Stimulated activated CD8-positive, alpha-beta memory T cell treated with anti-CD3 and anti-CD28 coated beads, Interleukin-4, amount 100 ng/mL, for 24 hours (primary cell): ENCODE data around the gene ELF5.

Experiments
- DNase-seq: peaks from one replicate; pipeline ENCODE4 v3.0.0-alpha.2; 2020; ENCODE audit warnings: low read depth

Gene ELF5

DNA sequence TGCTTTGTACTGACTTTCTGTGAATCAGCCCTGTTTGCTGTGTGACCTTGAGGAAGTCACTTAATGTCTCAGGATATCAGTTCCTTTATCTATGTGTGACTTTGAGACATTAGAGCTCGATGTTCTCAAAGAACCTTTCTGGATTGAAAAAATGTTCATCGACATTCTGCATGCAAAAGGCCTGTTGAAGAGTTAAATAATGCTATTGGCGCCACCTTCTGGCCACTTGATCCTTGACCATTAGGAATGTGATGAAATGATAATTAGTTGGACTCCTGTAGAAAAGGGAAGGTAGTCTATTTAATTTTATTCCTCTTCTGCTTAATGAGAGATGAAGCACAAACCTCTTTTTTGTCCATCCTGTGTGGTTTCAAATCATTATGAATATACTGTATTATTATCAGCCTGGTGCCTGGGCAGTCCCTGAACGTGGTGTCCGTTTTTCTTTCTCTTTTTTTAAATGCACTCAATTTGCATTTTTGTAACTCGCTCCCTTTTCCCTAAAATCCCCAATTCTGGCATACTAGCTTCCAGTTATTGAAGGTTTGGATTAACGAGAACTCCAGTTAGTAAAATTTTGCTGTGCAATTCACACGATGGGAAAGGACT lies 20.7 kb downstream of the ELF5 start:
- peak; percentile 11 for DNase-seq

DNA sequence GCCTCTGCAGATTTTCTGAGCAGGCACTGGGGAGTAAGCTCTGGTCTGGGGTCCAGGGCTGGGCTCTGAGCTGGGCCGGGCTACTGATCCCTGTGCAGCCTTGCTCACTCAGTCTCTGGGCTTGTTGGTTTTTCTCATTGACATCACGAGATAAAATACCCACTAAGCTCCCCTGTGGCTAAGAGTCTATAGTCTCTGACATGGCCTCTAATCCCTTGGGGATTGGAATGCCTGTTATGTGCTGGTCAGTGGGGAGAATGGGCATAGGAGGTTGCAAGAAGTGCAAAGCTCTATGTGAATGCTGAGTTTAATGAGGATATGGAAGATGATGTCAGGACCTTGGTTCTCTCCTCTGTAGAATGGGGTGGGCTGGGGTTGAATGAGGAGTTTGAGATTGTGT lies 23.3 kb downstream of the ELF5 start:
- no peak for DNase-seq

DNA sequence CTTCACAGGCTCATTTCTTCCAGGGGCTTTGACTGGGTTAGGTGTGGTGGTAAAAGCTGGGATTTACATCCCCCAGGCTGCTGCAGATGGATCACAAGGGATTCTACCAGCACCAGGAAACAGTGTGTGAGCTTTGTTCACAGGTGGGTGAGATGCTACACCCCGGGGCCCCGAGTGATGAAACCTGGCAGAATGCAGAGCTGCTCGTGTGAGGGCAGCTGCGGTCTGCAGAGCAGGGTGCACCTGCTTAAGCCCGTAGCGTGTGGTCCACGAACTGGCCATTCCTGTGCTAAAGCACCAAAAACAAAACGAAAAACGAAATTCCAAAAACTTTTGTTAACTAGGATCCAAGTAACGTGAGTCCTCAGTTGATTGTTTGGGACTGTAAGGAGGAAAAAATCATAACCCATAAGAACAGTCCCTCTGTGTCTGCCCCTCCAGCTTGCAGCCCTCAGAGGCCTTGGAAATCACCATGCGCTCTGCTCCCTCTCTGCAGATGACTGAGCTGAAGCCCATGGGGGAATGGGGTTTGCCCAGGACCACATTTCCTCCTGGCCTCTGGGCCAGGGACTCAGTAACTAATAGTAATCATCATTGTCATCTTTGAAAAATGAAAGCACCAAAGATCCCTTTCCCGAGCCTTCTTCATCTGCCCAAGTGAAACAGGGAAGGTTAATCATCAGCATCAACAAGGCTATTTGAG lies 24.6 kb downstream of the ELF5 start:
- no peak for DNase-seq

DNA sequence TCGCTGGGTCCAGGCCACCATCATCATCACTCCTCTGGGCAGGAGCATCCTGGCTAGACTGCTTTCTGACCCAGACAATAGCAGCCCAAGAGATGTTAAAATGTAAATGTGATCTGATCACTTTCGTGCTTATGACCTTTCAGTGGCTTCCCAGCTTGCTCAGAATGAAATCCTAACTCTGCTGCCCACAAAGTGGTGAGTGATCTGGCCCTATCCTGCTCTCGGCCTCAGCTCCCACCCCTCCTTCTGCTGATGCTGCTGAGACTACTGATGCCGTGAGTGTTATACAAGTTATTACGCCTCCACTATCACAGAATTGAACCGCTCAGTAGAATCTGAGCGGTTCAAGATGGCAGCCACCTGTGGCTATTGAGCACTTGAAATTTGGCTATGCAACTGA lies 26.2 kb downstream of the ELF5 start:
- no peak for DNase-seq

DNA sequence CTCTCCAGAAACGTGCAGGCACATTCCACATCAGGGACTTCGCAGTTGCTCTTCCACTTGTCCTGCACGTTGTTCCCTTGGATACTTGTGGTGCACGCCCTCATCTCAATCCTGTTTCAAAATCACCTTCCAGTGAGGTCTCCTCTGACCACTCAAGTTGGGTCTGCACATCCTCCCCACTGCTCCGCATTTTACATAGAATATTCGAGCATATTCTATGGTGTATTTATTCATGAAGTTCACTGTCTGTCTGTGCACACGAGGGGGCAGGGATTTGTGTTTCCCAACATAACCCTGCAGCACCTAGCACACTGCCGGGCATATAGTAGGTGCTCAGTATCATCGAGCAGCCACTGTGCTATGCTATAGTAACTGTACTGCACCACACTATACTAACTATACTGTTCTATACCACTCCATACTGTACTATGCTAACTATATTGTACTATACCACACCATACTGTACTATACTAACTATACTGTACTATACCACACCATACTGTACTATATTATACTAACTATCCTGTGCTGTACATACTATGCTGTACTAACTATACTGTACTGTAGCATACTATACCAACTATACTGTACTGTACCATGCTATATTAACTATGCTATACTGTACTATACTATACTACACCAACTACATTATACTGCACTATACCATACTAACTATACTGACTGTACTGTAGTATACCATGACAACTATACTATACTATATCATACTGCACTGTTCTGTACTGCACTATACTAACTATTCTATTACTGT lies 30.3 kb downstream of the ELF5 start:
- DNase-seq = no peak

DNA sequence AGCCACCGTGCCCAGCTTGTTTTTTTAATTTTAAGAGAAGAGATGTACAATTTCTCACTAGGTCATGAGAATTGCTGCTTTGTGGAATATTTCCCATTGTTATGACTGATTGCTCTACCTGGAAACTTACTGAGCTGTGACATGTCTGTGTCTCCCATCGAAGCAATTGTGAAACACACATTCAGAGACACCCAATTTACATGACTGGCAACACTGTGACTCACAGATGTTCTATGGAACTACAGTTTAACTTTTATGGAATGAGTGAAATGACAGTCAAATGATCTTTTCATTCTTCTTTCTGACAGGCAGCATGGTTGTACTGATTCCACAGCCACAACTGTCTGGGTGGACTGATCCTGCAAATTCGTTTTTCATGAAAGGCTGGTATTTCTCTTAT lies 32.3 kb downstream of the ELF5 start:
- DNase-seq = no peak

DNA sequence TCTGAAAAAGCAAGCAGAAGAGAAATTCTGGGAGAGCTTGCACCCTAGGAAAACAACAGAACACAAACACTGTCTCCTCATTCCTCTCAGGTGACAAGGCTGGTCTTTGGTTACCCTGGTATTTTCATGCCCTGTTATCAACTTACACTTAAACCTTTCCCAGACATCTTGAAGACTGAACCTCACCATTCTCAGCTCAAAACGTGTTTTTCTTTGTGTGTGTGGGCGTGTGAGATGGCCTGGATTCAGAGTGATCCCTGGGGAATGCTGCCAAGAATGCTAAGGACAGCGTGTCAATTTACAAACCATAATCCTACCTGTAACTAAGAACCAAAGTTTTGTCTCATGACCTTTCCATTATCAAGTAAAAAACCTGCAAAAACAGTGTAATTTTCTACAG lies 33.3 kb downstream of the ELF5 start:
- DNase-seq = no peak

DNA sequence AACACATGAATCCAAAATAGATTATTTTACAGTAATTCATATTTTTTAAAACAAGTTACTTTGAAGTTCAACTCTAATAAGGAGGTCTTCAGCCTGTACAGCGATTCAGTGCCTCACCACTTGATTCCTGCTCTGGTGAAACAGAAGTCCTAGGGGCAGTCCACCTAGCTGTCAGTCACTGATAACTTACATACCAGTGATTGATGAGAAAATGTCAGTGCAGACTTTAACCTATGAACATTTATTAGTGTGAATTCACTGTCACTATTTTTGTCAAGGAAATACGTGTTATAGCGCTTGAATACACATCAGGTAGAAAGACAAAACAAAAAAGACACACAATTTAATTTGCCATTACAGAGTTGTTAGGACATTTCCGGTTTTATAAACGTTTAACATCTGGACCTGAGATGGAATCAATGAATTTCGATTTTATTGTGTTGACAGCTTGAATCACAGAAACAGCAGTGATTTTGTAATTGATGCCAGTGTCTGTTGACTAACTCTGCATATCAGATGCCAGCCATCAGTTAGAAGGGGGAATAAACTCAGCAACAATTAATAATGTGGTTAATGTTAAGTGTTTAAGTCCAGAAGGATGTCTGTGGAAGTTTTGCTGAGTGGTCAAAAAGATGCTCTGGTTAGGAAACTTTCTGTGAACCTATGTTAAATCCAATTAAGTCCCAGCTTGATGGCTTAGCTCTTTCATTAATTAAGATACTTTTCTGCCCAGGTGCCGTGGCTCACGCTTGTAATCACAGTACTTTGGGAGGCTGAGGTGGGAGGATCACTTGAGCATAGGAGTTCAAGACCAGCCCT lies 34.5 kb downstream of the ELF5 start:
- DNase-seq = no peak

DNA sequence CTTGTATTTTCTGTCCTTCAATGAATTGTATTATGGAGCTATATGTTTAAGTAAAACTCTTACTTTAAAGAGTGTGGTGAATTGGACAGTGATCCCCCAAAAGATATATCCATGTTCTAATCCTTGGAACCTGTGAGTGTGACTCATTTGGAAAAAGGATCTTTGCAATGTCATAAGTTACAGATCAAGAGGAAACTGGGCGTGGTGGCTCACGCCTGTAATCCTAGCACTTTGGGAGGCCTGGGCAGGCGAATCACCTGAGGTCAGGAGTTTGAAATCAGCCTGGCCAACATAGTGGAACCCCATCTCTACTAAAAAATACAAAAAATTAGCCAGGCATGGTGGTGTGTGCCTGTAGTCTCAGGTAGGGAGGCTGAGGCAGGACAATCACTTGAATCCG lies 36.7 kb downstream of the ELF5 start:
- no peak for DNase-seq

DNA sequence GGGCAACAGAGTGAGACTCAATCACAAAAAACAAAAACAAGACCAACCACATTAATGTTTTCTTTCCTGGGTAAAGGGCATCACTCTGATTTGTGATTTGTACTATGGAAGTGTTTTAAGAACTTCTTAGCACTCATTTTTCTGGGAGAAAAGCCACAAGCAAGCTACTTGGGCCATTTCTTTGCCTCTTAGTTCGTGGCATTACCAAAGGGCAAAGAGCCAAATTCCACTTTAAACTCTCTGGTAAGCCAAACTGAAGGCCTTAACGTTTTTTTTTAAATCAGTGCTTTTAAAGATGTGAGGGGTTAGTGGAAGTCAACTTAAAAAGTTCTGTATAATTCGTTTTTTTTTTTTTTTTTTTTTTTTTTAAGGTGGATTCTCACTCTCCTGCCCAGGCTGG lies 37.9 kb downstream of the ELF5 start:
- DNase-seq = no peak

DNA sequence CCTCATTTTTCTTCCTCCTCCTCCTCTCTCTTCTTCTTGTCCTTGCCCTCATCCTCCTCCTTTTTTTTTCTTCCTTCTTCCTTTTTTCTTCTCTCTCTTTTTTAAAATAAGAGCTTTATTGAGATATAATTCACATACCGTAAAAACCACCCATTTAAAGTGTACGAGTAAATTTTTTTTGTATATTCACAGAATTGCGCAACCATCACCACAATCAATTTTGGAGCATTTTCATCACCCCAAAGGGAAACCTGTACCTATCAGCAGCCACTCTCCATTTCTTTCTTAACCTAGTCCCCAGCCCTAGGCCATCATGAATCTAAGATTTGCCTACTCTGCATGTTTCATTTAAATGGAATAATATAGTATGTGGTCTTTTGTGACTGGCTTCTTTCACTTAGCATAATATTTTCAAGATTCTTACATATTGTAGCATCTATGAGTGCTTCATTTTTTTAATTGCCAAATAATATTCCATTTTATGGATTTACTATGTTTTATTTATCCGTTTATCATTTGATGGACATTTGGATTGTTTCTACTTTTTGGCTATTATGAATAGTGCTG lies 39.9 kb downstream of the ELF5 start:
- DNase-seq = no peak

DNA sequence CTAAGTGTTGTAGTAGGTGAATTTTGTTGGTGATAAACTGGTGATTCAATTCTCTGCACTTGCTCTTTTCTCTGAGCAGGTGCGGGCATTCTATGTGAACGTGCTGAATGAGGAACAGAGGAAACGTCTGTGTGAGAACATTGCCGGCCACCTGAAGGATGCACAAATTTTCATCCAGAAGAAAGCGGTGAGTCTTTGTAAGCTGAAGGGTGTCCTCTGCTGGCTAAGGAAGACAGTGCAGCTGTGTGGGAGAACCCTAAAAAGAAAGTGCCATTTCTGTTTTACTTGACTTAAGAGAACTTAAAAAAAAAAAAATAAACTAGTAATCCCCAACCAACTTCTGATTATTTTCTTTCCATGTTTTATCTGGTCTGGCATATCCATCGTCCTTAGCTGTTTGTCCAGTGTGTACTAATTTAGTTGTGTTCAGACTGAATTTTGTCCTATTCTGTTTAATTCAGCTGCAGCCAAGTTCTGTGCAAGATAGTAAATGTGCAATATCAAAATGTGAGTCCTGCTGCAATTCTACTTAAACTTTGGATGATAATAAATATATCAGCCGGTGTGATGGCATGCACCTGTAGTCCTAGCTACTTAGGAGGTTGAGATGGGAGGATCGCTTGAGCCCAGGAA lies 45.3 kb downstream of the ELF5 start:
- DNase-seq = peak; percentile 24

DNA sequence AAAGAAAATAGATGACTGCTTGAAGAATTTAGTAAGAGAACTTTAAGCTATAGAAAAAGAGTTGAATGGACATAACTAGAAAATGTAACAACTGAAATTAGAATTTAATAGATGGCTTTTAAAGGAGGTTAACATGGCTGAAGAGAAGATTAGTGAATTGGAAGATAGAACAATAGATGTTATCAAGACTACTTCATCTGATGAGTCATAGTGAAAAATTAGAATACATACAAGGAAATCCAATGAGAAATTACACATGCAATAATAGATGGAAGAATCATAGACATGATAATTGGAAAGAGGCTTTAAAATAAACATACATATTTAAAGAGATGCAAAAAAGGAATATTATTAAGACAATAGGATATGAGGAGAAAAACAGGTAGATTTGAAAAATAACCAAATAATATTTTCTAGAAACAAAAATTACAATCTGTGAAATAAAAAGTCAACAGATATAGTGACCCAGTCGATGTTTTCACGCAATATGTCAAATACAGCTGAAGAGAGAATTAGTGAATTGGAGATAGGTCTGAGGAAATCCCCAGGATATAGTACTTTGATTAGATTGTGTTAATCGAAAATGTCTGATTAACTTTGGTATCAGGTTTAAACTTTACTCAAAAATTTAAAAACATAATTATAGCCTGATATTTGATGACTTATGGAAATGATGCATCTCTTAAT lies 46.6 kb downstream of the ELF5 start:
- no peak for DNase-seq

DNA sequence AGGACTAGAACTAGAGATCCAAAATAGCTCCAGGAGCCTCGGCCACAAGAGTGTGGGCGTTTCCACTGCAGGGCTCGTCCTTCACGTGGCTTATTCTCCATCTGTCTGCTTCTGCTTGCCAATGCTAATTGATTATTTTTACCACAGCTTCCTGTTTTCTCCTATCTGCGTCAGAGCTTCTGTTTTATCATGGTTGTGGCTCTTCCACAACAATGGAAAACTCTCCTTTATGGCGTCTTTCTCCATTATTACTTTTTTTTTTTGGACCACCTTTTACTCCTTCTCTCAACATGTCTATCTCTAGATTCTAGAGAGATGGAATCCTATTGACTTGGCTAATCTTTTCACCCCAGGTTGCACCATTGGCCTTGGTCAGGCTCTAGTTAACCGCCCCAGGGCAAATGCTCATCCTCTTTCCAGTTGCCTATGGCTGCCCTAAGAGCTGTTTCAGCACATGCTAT lies 49.0 kb downstream of the ELF5 start:
- no peak for DNase-seq

DNA sequence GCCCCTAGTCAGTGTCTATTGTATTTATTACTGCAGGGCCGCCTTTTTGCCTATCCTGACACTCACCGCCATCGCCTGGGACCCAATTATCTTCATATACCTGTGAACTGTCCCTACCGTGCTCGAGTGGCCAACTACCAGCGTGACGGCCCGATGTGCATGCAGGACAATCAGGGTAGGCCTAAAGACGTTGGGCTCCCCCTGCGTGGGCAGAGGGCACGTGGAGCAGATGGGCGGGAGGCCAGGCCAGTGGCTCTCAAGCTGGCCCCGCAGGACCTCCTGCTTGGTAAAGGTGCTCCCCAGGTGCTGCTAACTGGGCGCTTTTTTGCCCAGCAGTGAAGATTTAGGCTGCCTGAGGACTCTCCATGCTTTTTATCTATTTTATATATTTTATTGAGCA lies 52.4 kb downstream of the ELF5 start:
- DNase-seq = no peak

DNA sequence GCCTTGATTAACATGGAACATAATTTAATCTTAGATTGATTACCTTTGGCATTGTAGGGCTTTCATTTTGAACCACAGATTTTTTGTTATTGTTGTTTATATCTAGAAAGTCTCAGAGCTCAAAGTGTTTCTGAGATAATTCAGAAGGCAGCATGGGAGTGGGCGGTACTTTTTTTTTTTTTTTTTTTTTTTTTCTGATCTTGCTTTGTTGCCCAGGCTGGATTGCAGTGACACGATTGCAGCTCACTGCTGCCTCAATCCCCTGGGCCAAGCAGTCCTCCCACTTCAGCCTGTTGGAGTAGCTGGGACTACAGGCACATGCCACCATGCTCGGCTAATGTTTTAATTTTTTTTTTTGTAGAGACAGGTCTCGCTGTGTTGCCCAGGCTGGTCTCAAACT lies 53.3 kb downstream of the ELF5 start:
- no peak for DNase-seq

DNA sequence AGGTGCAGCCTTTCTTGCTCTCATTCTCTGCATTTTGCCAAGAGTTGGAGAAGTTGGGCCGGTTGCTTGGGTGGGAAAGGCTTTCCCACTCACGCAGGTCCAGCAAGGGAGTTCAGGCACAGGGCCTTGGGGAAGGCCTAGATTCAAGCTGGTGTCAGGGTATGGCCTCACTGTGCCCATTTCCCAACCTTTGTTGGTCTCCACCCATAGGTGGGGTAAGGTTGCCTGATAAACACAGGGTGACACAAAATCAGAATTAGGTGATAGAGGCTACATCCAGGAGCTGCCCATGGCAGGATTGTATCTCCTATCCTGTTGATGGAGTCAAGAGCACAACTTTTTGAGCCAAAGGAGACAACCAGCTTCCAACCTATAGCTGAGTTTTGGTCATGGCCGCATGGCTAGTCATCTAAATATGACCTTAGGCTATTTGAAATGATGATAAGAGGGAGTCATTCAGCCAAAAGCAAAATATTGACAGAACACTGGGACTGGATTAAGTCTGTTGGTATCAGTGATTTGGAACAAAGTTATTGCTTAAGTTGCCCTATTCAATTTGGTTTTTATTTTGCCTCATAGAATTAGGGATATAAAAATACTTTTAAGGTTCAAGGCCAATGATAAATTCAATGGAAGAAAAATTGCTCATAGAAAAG lies 54.0 kb downstream of the ELF5 start:
- no peak for DNase-seq

DNA sequence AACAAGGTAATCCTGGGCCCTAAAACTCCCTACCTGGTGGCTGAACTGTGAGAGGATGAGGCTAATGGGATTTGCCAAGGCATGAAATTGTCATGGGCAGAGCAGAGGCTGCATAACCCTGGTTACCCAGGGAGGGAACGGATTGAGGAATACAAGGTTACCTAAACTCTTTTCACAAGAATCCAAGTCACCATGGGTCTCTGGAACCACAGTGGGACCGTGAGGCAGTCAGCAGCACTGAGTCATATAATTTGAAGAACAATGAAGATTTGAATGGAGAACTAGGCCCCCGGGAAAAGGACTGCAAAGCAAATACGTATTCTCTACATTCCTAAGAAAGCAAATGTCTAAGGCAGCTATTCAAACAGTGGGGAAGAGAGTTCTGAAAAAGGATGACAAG lies 55.1 kb downstream of the ELF5 start:
- no peak for DNase-seq

DNA sequence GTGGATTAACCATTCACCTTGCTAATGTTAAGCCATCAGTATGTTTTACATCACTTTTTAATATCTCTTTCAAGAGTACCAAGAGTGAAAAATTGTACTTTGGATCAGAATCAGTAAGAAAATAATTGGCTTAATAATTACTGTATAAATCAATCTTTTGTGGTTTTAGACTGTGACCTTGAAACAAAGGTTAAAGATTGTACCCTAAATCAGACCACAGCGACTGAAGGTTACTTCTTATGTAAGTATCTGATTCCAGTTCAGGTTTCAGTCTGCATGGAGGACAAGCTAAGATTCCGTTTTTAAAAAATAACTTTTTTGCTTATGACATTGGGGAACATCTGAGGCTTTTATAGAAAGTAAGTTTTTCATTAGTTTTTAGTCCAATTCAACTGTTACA lies 56.0 kb downstream of the ELF5 start:
- no peak for DNase-seq

DNA sequence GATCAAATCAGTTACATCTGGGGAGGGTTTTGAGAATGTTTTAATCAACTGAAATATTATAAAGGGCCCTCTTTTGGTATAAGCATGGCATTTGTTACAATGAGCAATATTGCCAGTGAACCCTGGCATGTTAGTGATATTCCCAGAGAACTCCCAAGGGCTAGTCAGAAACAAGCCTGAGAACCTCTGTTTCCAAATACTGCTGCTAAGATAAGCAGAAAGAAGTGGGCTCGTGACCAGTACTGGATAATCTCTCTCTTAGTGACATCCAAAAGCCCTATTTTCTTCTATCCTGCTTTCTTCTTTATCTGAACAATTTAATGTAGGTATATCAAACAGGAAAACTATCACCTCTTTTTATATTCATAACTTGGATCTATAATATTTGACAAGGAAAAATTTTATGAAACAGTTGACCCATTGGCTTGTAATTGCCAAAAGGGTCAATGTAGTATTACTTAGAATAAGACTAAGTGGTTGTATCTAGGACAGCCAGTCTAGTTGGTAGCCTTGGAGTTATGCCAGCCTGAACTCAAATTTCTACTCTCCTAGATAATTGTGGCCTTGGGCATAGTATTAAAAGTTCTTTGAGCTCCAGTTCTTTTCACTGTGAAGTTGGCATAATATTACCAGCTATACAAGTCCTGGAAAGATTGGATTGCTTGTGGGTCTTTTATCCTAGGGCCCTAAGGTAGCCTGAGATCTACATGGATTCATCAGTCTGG lies 59.1 kb downstream of the ELF5 start:
- no peak for DNase-seq
